Measurements from ENCODE around the gene PRAMEF1. TPM values are rescaled to one million over a fixed set of nuclear protein-coding genes. Genes with fewer than 3 reads are reported as not detected.

PRAMEF1 gene
- polyA plus RNA-seq, 3 donors, result not detected

Other genes with a start within 250 kb of the PRAMEF1 start
- gene DHRS3, start 173.2 kb upstream of the PRAMEF1 start, polyA plus RNA-seq (ENCODE audit: insufficient read length in 3 of 3), result 10 to 100 TPM; 83.1 to 93.6 (median 83.7) TPM
- gene AADACL4, start 147.3 kb upstream of the PRAMEF1 start, polyA plus RNA-seq (ENCODE audit: insufficient read length in 3 of 3), result 1 to 10 TPM; 1.1 to 2.0 (median 2.0) TPM
- gene AADACL3, start 75.3 kb upstream of the PRAMEF1 start, polyA plus RNA-seq (ENCODE audit: insufficient read length in 3 of 3), result not detected
- gene CFAP107, start 45.2 kb upstream of the PRAMEF1 start, polyA plus RNA-seq (ENCODE audit: insufficient read length in 3 of 3), result 1 to 10 TPM in 1 of 3 donors, under 1 TPM in 2; 0.64 to 1.1 (median 0.99) TPM
- gene PRAMEF12, start 17.7 kb upstream of the PRAMEF1 start, polyA plus RNA-seq (ENCODE audit: insufficient read length in 3 of 3), result not detected
- gene PRAMEF11, start 40.0 kb downstream of the PRAMEF1 start, polyA plus RNA-seq (ENCODE audit: insufficient read length in 3 of 3), result not detected
- gene HNRNPCL1, start 57.3 kb downstream of the PRAMEF1 start, polyA plus RNA-seq (ENCODE audit: insufficient read length in 3 of 3), result under 1 TPM; 0.33 to 0.39 (median 0.34) TPM
- not detected for gene PRAMEF2, start 65.7 kb downstream of the PRAMEF1 start, polyA plus RNA-seq (ENCODE audit: insufficient read length in 3 of 3)
- gene PRAMEF4, start 94.8 kb downstream of the PRAMEF1 start, polyA plus RNA-seq (ENCODE audit: insufficient read length in 3 of 3), result not detected
- gene PRAMEF10, start 106.9 kb downstream of the PRAMEF1 start, polyA plus RNA-seq (ENCODE audit: insufficient read length in 3 of 3), result not detected
- gene PRAMEF7, start 125.2 kb downstream of the PRAMEF1 start, polyA plus RNA-seq (ENCODE audit: insufficient read length in 3 of 3), result not detected
- not detected for gene PRAMEF6, start 156.2 kb downstream of the PRAMEF1 start, polyA plus RNA-seq (ENCODE audit: insufficient read length in 3 of 3)

All from renal cortex interstitium (tissue), 3 donors.